Calu3 (cell line): ENCODE data around the gene FOXF2. TPM values are rescaled to one million over a fixed set of nuclear protein-coding genes. Genes with fewer than 3 reads are reported as not detected.

ENCODE experiments used
- BruUV-seq: library from RNA; stranded (reverse); fragments of 400-500 nt; replicated peaks from 2 replicates; lab custom pipeline; 2021; lab: Mats Ljungman, UMichigan
- CTCF ChIA-PET: fragments of 300-600 bp; sonication (Branson Sonifier 250); formaldehyde crosslinking; loops from one replicate; lab custom pipeline; 2022; ENCODE audit warnings: antibody characterized with exemption; lab: Charles Lee
- DNase-seq: peaks from one replicate; pipeline ENCODE4 v3.0.0; 2022
- H3K27ac Mint-ChIP-seq: one replicate; pipeline ENCODE4 v1.8.0; 2022; ENCODE audit warnings: mixed read lengths; ENCODE audit not compliant: unreplicated experiment
- H3K27me3 Mint-ChIP-seq: one replicate; pipeline ENCODE4 v1.8.0; 2022; ENCODE audit warnings: mixed read lengths; ENCODE audit not compliant: unreplicated experiment
- H3K36me3 Mint-ChIP-seq: one replicate; pipeline ENCODE4 v1.8.0; 2022; ENCODE audit warnings: mild to moderate bottlenecking, moderate library complexity, mixed read lengths; ENCODE audit not compliant: insufficient read depth, unreplicated experiment
- H3K4me1 Mint-ChIP-seq: one replicate; pipeline ENCODE4 v1.8.0; 2022; ENCODE audit warnings: mild to moderate bottlenecking, low read depth, mixed read lengths; ENCODE audit not compliant: unreplicated experiment
- H3K4me3 Mint-ChIP-seq: one replicate; pipeline ENCODE4 v1.8.0; 2022; ENCODE audit warnings: mild to moderate bottlenecking, low read depth, moderate library complexity, mixed read lengths; ENCODE audit not compliant: unreplicated experiment
- H3K9me3 Mint-ChIP-seq: one replicate; pipeline ENCODE4 v1.8.0; 2022; ENCODE audit warnings: low read depth, mixed read lengths; ENCODE audit not compliant: unreplicated experiment
- CTCF ChIP-seq: fragments of 200-600 bp; IDR thresholded peaks from one replicate; pipeline ENCODE4 v1.8.0; 2022; ENCODE audit warnings: antibody characterized with exemption; ENCODE audit not compliant: unreplicated experiment
- intact Hi-C: fragments of 100-400 bp; cut with micrococcal nuclease; formaldehyde crosslinking; loops from one replicate; pipeline ENCODE4 v1.10.0; 2022; ENCODE audit not compliant: unreplicated experiment
- microRNA-seq: library from miRNA; unstranded; fragments of <30 nt; microRNA quantifications from one replicate; pipeline ENCODE4 v1.2.0, GENCODE V29; 2022
- total RNA-seq: library from RNA; stranded (reverse); gene quantifications from 2 replicates; pipeline ENCODE4 v1.2.3, GENCODE V29; 2022

FOXF2 gene
- total RNA-seq, 1 experiment from 2014 or later = 0.14 TPM

GRCh38 chr6:1439349-1439748 is 50.0 kb downstream of the FOXF2 start:
- Mint-ChIP-seq H3K27ac (no peak overlapping the region), H3K9me3 (no peaks in the 10 kb centered on the region), H3K4me1 (no peaks in the 10 kb centered on the region), H3K27me3 (peaks cover 76% of the 10 kb centered on the region), H3K4me3 (no peak overlapping the region), H3K36me3 (no peaks in the 10 kb centered on the region)
- CTCF ChIA-PET = no interaction called here
- intact Hi-C loops = no loop called here
- DNase-seq = no peak
- TF ChIP-seq CTCF = no peak
- no TSS peak for BruUV-seq

GRCh38 chr6:1442929-1443328 is 53.6 kb downstream of the FOXF2 start:
- H3K36me3 Mint-ChIP-seq = no peaks in the 10 kb centered on the region
- H3K27me3 Mint-ChIP-seq = peaks cover 62% of the 10 kb centered on the region
- no peak for TF ChIP-seq CTCF
- intact Hi-C loops = no loop called here
- no TSS peak for BruUV-seq
- no peak overlapping the region for H3K4me3 Mint-ChIP-seq
- CTCF ChIA-PET = no interaction called here
- H3K9me3 Mint-ChIP-seq = no peaks in the 10 kb centered on the region
- no peak overlapping the region for H3K27ac Mint-ChIP-seq
- no peaks in the 10 kb centered on the region for H3K4me1 Mint-ChIP-seq
- DNase-seq = no peak

Small RNAs within 50 kb of the gene (microRNA-seq; reads per million reads assigned to microRNA genes)
- gene MIR6720 = 2.1 reads per million

Other genes starting within 250 kb of the FOXF2 start
- gene FOXQ1, start 77.5 kb upstream of the FOXF2 start, total RNA-seq = 46.1 and 51.0 TPM in 2 replicates
- gene FOXC1, start 220.3 kb downstream of the FOXF2 start, total RNA-seq = 12.3 and 16.5 TPM in 2 replicates